T-helper 1 cell treated with Interleukin-12 subunit alpha and Interleukin-12 subunit beta and Interleukin-4 antibody, amounts not matched to agents 30 ng/mL and 1 ng/mL, for 36 hours (primary cell): ENCODE results near the gene ASIC5. TPM values are rescaled to one million over a fixed set of nuclear protein-coding genes. Genes with fewer than 3 reads are reported as not detected.

ENCODE experiments used
- intact Hi-C: fragments of 100-400 bp; cut with micrococcal nuclease; formaldehyde crosslinking; loops from one replicate; pipeline ENCODE4 v1.15.1; 2024
- total RNA-seq: library from RNA; stranded (reverse); gene quantifications from 2 replicates; pipeline ENCODE4 v1.2.3, GENCODE V29; 2022

Gene ASIC5
- total RNA-seq, 1 donor from 2014 or later = not detected

DNA sequence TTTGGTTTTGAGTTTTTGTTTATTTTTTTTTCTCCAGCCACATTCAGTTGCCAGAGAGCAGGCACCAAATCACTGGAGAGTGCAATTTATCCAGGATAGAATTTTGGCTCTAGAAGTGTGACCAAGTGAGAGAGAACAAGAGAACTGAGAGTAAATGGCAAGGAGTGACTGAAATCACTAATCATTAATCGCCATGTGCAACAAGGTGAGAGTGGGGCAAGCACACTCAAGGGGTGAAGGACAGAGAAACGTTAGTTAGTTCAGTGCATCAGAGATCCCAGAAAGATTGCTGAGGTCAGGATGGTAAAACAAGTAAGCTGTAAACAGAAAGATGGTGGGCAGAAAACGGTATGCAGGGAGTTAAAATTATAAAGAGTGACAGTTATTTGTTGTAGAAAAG lies 17.8 kb upstream of the ASIC5 start:
- intact Hi-C loops = no loop called here

DNA sequence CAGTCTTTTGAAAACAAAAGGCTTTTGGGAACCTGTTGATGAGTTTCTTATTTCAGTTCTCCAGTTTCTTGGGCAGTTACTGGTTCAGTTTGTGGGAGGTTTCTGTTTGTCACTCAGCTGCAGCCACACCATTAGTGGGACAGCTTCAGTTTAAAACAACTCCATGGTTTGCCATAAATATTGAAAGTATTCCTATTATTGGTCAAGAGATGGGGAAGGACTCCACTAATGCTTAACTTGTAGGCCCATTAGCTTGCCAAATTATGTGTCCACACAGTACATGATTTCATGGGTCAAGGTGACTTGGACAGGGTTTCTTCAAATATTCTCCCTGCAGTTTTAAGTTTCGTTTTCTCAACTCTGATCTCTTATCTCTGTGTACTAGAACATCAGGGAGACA lies 15.5 kb upstream of the ASIC5 start:
- intact Hi-C loops = no loop called here

DNA sequence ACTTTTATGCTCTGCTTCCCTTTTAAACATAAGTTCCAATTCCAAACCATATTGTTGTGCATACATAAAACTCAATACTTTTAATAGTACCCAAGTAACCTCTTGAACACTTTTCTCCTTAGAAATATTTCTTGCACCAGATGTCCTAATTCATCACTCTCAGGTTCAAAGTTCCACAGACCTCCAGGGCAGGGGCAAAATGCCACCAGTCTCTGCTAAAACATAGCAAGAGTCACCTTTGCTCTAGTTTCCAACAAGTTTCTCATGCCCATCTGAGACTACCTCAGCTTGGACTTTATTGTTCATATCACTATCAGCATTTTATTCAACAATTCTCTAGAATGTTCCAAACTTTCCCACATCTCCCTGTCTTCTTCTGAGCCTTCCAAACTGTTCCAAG lies 13.7 kb upstream of the ASIC5 start:
- intact Hi-C loops = no loop called here

- intact Hi-C loops = no loop called here
Measured at GRCh38 chr4:155878611-155879010, 12.5 kb upstream of the ASIC5 start.

- intact Hi-C loops = no loop called here
Measured at GRCh38 chr4:155877971-155878370, 11.9 kb upstream of the ASIC5 start.

GRCh38 chr4:155875878-155876277 lies 9.8 kb upstream of the ASIC5 start:
- intact Hi-C loops = no loop called here

DNA sequence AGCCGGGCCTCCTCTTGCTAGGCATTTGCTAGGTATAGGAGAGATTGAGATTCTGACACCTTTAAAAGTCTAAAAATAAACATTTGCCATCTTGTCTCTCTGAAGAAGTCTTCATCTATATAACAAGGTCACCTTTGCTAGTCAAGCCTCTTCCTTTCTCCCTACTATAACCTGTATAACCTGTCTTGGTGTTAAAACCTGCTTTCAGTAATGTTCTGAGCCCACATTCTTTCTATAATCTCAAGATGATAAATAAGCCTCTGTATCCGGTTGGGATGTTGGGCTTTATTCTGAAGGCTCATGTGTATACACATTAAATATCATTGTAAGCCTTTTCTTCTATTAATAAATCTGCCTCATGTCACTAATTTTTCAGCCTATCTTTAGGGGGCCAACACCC lies 10.2 kb downstream of the ASIC5 start:
- intact Hi-C loops = no loop called here

- intact Hi-C loops = no loop called here
Measured at GRCh38 chr4:155854582-155855226, 11.4 kb downstream of the ASIC5 start.

DNA sequence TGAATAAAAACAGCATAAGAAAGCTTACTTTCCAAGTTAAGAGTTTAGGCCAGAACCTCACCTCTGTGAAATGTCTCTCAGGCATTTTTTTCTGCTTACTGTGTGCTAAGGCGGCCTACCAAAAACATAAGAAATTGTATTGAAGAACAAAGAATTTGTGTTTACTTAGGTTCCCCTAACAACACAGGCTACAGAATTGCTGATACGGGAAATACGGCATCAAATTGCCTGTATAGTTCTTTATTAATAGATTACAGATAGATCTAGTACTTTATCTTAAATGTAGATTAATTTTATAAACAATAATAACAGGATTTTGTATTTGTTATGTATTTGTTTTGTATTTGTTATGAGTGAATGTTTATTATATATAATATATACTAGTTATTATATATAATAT lies 12.9 kb downstream of the ASIC5 start:
- intact Hi-C loops = no loop called here

- intact Hi-C loops = no loop called here
Measured at GRCh38 chr4:155849042-155849441, 17.0 kb downstream of the ASIC5 start.

DNA sequence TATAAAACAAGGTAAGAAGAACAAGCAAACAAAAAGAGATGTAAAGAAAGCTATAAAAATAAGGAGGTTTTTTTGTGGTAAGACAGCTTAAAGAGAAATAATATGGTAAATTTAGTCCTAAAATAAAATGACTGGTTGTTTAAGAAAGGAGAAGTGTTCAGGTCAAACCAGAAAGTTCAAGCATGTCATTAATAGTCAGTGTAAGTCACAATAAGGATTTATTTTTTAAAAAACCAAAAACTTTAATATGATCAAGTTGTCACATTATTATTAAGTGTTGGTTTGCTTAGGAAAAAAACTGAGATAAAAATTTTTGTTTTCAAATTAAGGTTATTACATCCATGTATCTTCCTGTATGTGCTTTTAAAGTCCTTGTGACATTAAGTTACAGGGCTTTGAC lies 19.1 kb downstream of the ASIC5 start:
- intact Hi-C loops = no loop called here

DNA sequence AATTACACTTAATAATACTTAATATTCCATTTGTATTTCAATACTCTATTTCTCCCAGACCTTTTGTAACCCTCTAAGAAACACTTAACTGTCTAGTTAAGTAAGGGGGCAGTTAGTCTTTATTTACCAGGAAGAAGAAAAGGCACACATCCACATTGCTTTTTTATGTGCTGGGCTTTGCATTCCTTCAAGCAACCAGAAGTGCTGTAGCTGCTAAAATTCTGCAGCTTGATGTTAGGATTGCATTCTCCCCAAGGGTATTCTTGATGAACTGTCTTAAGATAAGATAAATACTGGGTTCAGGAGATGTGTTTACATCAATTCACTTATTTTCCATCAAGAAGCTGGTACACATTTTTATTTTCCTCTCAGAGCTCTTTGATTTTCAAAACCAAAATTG lies 24.0 kb downstream of the ASIC5 start:
- intact Hi-C loops = no loop called here

- intact Hi-C loops = no loop called here
Measured at GRCh38 chr4:155837203-155837796, 28.8 kb downstream of the ASIC5 start.

GRCh38 chr4:155832664-155833063 lies 33.4 kb downstream of the ASIC5 start:
- intact Hi-C loops = no loop called here

- intact Hi-C loops = no loop called here
Measured at GRCh38 chr4:155828628-155829027, 37.4 kb downstream of the ASIC5 start.

GRCh38 chr4:155822572-155822971 lies 43.5 kb downstream of the ASIC5 start:
- intact Hi-C loops = no loop called here

DNA sequence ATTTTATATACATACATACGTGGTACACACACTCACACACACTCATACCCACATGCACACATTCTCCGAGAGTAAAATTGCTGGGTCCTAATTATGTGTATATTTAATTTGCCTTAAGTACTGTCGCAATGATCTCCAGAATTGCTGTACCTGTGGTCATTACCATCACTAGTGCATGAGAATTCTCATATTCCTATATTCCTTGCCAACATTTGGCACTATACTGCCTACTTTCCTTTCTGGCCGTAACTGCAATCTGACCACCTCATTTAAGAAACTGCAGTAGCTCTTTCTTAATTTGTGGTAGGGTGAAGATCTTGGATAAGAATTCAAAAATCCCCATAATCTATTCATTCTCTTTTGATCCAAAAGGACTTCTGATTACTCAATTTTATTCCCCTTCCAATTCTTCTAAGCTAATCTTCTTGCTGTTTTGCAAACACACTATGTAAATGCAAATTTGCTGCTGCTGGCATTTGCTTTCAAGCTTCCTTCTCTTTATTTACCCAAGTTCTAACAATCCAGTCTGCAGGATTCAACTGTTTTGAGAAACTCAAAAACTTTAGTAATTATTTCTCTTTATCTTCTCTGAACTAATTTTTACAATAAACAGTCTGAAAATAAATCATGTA lies 45.1 kb downstream of the ASIC5 start:
- intact Hi-C loops = no loop called here

- intact Hi-C loops = loop anchor here (10.0 kb wide), 1 partner anchor 1386 kb away; no protein-coding TSS in a partner anchor
Measured at GRCh38 chr4:155819066-155819465, 47.0 kb downstream of the ASIC5 start.

- intact Hi-C loops = loop anchor here (10.0 kb wide), 1 partner anchor 1386 kb away; no protein-coding TSS in a partner anchor
Measured at GRCh38 chr4:155818639-155819038, 47.4 kb downstream of the ASIC5 start.

DNA sequence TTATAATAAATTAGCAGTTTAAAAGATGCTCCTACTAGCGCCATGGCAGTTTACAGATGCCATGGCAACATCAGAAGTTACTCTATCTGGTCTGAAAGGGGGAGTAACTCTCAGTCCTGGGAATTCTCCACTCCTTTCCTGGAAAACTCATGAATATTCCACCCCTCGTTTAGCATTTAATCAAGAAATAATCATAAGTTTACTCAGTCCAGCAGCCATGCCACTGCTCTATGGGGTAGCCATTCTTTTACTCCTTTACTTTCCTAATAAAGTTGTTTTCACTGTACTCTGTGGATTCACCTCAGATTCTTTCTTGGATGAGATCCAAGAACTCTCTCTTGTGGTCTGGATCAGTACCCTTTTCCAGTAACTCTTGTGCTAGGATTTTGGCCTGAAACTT lies 55.0 kb downstream of the ASIC5 start:
- intact Hi-C loops = loop anchor here (10.0 kb wide), 1 partner anchor 1394 kb away; no protein-coding TSS in a partner anchor

- intact Hi-C loops = loop anchor here (1.0 to 10.0 kb wide), 4 partner anchors 143 to 1395 kb away; partner anchors contain the start of gene CTSO
Measured at GRCh38 chr4:155809835-155810234, 56.2 kb downstream of the ASIC5 start.

DNA sequence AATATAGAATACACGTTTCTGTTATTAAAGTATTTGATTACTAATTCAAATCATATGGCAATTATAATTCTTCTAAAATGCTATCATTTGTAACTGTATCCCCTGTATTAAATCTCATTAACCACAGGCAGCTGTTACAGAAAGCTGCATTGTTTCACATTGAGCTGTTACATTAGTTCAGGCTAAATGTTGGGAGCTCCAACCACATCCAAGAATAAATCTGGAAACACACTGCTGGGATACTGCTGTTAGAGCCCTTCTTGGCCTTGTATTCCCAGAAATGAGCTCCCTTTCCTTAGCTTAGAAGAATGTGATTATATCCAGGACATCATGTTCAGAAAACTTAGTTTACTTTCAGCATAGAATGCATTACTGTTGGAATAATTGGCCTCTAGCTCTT lies 59.1 kb downstream of the ASIC5 start:
- intact Hi-C loops = loop anchor here (5.0 kb wide), 2 partner anchors 165 to 1160 kb away; no protein-coding TSS in a partner anchor
